Epidermal melanocyte (primary cell): ENCODE measurements around the gene AHNAK.
A peak's percentile ranks its signal among the peaks of the same experiment; 100 is the strongest.
"Not testable (repeated sequence)": the region's sequence is repeated elsewhere in the genome, so short reads cannot be mapped to it uniquely, and the experiment has no call there.

ENCODE experiments used
- DNase-seq: peaks from one replicate; pipeline ENCODE4 v3.0.0; 2011; ENCODE audit warnings: low spot score; ENCODE audit not compliant: insufficient read length

Gene AHNAK

GRCh38 chr11:62552485-62553079, 6.0 kb upstream of the AHNAK start:
- no peak for DNase-seq

- not testable (repeated sequence) for DNase-seq
Measured at GRCh38 chr11:62550478-62550877, 3.9 kb upstream of the AHNAK start.

GRCh38 chr11:62548545-62549335, 2.1 kb upstream of the AHNAK start:
- no peak for DNase-seq

GRCh38 chr11:62547691-62548281, 1.2 kb upstream of the AHNAK start:
- no peak for DNase-seq

- DNase-seq, result no peak
Measured at GRCh38 chr11:62546929-62547625, 471 bp upstream of the AHNAK start.

- peak; percentile 91 for DNase-seq
Measured at GRCh38 chr11:62545437-62546243, 966 bp downstream of the AHNAK start.

- DNase-seq, result no peak
Measured at GRCh38 chr11:62544581-62545436, 1.8 kb downstream of the AHNAK start.

GRCh38 chr11:62543680-62544444, 2.7 kb downstream of the AHNAK start:
- no peak for DNase-seq

- DNase-seq, result peak; percentile 68
Measured at GRCh38 chr11:62542750-62543567, 3.6 kb downstream of the AHNAK start.

- no peak for DNase-seq
Measured at GRCh38 chr11:62542111-62542745, 4.4 kb downstream of the AHNAK start.

- no peak for DNase-seq
Measured at GRCh38 chr11:62540804-62541701, 5.6 kb downstream of the AHNAK start.

- no peak for DNase-seq
Measured at GRCh38 chr11:62539238-62539925, 7.2 kb downstream of the AHNAK start.

GRCh38 chr11:62538470-62539237, 8.0 kb downstream of the AHNAK start:
- no peak for DNase-seq

GRCh38 chr11:62536301-62536957, 10.2 kb downstream of the AHNAK start:
- no peak for DNase-seq

GRCh38 chr11:62535802-62536201, 10.8 kb downstream of the AHNAK start:
- DNase-seq, result no peak
